ENCODE measurements around the gene DNMBP. TPM values are rescaled to one million over a fixed set of nuclear protein-coding genes. Genes with fewer than 3 reads are reported as not detected.

The DNMBP gene
- total and polyA plus RNA-seq, 2 of the 4 experiments (the other 2 are of a cell fraction): 10.9 to 13.6 TPM

DNA sequence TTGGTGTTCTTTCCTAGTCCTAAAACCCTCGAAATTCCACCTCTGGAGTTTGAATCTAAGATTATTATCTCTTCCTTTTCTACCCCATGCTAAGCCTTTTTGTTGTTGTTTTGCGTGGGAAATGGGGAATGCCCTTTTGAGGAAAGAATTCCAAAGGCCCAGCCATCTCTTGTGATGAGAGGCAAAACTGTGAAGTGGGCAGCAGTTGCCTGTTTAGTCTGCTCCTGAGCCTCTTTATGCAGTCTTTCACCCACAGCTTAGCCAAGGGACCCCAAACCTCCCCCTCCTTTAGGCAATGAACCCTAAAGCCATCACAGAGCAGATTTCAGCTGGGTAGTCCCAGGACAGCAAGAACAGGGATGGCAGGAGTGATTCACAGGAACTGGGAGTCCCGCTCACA lies 95.5 kb downstream of the DNMBP start:
- POLR2A ChIA-PET (ENCODE audit: unreplicated experiment): no interaction called here
- no TSS peak for BruUV-seq (replicated peaks)
- H3K27ac ChIP-seq (ENCODE audit: insufficient read depth, low read length): no peak overlapping the region

More for the DNA sequence above, 95.5 kb downstream of the DNMBP start:
- TF ChIP-seq NFE2L2 (IDR thresholded peaks at IDR 0.05; ENCODE audit: low read depth, low read length): no peak
- no peak for TF ChIP-seq MAFK (IDR thresholded peaks at IDR 0.05; ENCODE audit: low read depth, low read length)
- no peak for TF ChIP-seq MAZ (IDR thresholded peaks at IDR 0.05; ENCODE audit: borderline replicate concordance, low read depth, low read length)
- no peak for TF ChIP-seq CHD1 (IDR thresholded peaks at IDR 0.05; ENCODE audit: low read depth, low read length)
- no peak for TF ChIP-seq SMC3 (IDR thresholded peaks at IDR 0.05; ENCODE audit: low read depth, low read length)
- TF ChIP-seq, protein P1, sequence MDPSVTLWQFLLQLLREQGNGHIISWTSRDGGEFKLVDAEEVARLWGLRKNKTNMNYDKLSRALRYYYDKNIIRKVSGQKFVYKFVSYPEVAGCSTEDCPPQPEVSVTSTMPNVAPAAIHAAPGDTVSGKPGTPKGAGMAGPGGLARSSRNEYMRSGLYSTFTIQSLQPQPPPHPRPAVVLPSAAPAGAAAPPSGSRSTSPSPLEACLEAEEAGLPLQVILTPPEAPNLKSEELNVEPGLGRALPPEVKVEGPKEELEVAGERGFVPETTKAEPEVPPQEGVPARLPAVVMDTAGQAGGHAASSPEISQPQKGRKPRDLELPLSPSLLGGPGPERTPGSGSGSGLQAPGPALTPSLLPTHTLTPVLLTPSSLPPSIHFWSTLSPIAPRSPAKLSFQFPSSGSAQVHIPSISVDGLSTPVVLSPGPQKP (IDR thresholded peaks at IDR 0.05; ENCODE audit: borderline replicate concordance, low read depth, low read length): no peak
- no peak for TF ChIP-seq CEBPB (IDR thresholded peaks at IDR 0.05; ENCODE audit: low read depth, low read length)
- TF ChIP-seq FOS (IDR thresholded peaks at IDR 0.05; ENCODE audit: low read depth, low read length): no peak
- no peak for TF ChIP-seq BHLHE40 (IDR thresholded peaks at IDR 0.05; ENCODE audit: low read depth, low read length)
- TF ChIP-seq, protein P2, sequence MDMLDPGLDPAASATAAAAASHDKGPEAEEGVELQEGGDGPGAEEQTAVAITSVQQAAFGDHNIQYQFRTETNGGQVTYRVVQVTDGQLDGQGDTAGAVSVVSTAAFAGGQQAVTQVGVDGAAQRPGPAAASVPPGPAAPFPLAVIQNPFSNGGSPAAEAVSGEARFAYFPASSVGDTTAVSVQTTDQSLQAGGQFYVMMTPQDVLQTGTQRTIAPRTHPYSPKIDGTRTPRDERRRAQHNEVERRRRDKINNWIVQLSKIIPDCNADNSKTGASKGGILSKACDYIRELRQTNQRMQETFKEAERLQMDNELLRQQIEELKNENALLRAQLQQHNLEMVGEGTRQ (IDR thresholded peaks at IDR 0.05; ENCODE audit: low read depth, low read length): no peak
- TF ChIP-seq POLR2A (IDR thresholded peaks at IDR 0.05; ENCODE audit: low read depth, low read length): no peak
- TF ChIP-seq RAD21 (IDR thresholded peaks at IDR 0.05; ENCODE audit: low read length): no peak
- no peak overlapping the region for H2BK5ac ChIP-seq (ENCODE audit: low read depth, low read length, poor library complexity, severe bottlenecking)
- no peak overlapping the region for H2AK9ac ChIP-seq (replicated peaks; ENCODE audit: low read depth, low read length, poor library complexity)
- H2BK15ac ChIP-seq (ENCODE audit: low read depth, low read length): no peak overlapping the region
- H2AK5ac ChIP-seq (ENCODE audit: low read depth, low read length): peak overlapping the region; percentile 13; the same call in 1 of the 2 replicates
- in situ Hi-C loops (cut with MboI; ENCODE audit: low sequenced_read_pairs): no loop called here
- peaks cover 3% of the 10 kb centered on the region; the same call in 1 of the 2 replicates for H3K9me1 ChIP-seq (ENCODE audit: insufficient read depth, low read length)
- no peak overlapping the region for H4K5ac ChIP-seq (ENCODE audit: low read depth, low read length)
- no peak overlapping the region for H4K8ac ChIP-seq (ENCODE audit: low read depth in 2 of 2, low read length in 2 of 2)
- no peak overlapping the region; the same call in 1 of the 2 replicates for H3K4ac ChIP-seq (ENCODE audit: low read depth, low read length)
- H4K20me1 ChIP-seq (ENCODE audit: insufficient read depth, low read length): no peaks in the 10 kb centered on the region
- H4K91ac ChIP-seq (ENCODE audit: insufficient read depth, low read depth, low read length): no peak overlapping the region
- no peak overlapping the region for H2BK20ac ChIP-seq (ENCODE audit: low read depth, low read length)
- ATAC-seq (ENCODE audit: low read depth) (no peak), DNase-seq (no peak)
- 0 out of 2 replicates have a peak overlapping the region, but pooled peaks have one; percentile 8 for H3K23ac ChIP-seq (ENCODE audit: low read depth, low read length)
- peaks cover 38 to 58% of the 10 kb centered on the region in 2 experiments for H3K79me1 ChIP-seq (ENCODE audit: low read depth in 1 of 2, low read length in 2 of 2)
- peak overlapping the region; percentile 71; the same call in 1 of the 2 replicates for H3K14ac ChIP-seq (replicated peaks; ENCODE audit: low read depth, low read length)
- intact Hi-C loops (cut with micrococcal nuclease): no loop called here
- peaks cover 7% of the 10 kb centered on the region for H3K4me1 ChIP-seq (ENCODE audit: control insufficient read depth, insufficient read depth, low read length)
- H3K4me2 ChIP-seq (ENCODE audit: low read depth, low read length): no peak overlapping the region
- no peak overlapping the region for H2AFZ ChIP-seq (replicated peaks; ENCODE audit: low read length, poor library complexity)
- no peaks in the 10 kb centered on the region for H3K27me3 ChIP-seq (ENCODE audit: control insufficient read depth, insufficient read depth, low read length)
- H3K56ac ChIP-seq (ENCODE audit: extremely low read depth, insufficient read depth, low read length): no peak overlapping the region
- H3K18ac ChIP-seq (ENCODE audit: low read depth, low read length): no peak overlapping the region
- no peak overlapping the region for H2BK120ac ChIP-seq (ENCODE audit: low read depth, low read length)
- CTCF ChIA-PET: no interaction called here
- no peak overlapping the region for H3K9ac ChIP-seq (ENCODE audit: low read depth, low read length)
- no peaks in the 10 kb centered on the region for H3K36me3 ChIP-seq (ENCODE audit: control insufficient read depth, insufficient read depth, low read length)
- H3K4me3 ChIP-seq (ENCODE audit: insufficient read depth, low read depth, low read length): no peak overlapping the region
- no peaks in the 10 kb centered on the region for H3K9me3 ChIP-seq (ENCODE audit: control insufficient read depth, insufficient read depth, low read length)
- no CpG with 5 or more reads among the region's 3 CpGs for WGBS, 2 experiments (ENCODE audit: extremely low coverage in 2 of 2, insufficient read length in 1 of 2)
- dilution Hi-C loops (cut with HindIII; ENCODE audit: low sequenced_read_pairs, unreplicated experiment): no loop called here
